Hippocampal formation (tissue), 2 donors: ENCODE measurements around the gene EMC8.

ENCODE experiments used
- DNase-seq, 2 donors: peaks; one replicate each; lab custom pipeline; 2025; lab: John Stamatoyannopoulos, UW

The EMC8 gene

GRCh38 chr16:85783441-85783840 lies 15.9 kb downstream of the EMC8 start:
- no peak for DNase-seq

GRCh38 chr16:85782451-85782850 lies 16.9 kb downstream of the EMC8 start:
- DNase-seq, result no peak

DNA sequence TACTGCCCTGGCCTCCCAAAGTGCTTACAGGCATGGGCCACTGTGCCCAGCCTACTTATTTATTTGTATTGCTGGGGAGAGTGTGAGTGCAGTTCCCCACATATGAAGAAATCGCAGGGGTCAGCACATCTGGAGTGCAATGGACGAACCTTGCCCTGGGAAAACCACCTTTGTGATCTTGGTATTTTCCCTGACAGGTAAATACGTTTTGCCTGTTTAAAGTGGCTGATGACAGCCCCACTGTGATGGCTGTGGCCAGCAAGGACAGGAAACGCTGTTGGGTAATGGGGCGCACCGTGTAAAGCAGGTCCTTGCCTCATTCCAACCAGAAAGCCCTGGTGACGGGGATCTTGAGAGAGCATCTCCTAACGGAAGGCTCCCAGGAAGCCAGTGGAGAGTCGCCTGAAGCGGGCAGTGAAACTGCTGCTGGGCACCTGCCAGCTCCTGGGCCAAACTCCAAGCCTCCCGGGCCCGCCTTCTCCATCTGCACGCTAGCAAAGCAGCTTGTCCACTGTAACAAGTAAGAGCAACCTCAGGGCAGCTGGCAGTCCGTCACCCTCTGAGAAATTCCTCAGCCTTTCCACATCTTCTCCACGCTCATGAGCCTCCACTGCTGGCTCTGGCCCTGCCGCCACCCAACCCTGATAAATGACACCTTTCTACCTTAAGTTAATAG lies 17.5 kb downstream of the EMC8 start:
- peak; percentile 14 to 50 for DNase-seq

GRCh38 chr16:85781156-85781555 lies 18.2 kb downstream of the EMC8 start:
- DNase-seq, result no peak

GRCh38 chr16:85780281-85780680 lies 19.1 kb downstream of the EMC8 start:
- no peak for DNase-seq

- DNase-seq, result no peak
These were observed 20.5 kb downstream of the EMC8 start for GRCh38 chr16:85778873-85779272.

GRCh38 chr16:85777583-85778310 lies 21.6 kb downstream of the EMC8 start:
- no peak for DNase-seq

DNA sequence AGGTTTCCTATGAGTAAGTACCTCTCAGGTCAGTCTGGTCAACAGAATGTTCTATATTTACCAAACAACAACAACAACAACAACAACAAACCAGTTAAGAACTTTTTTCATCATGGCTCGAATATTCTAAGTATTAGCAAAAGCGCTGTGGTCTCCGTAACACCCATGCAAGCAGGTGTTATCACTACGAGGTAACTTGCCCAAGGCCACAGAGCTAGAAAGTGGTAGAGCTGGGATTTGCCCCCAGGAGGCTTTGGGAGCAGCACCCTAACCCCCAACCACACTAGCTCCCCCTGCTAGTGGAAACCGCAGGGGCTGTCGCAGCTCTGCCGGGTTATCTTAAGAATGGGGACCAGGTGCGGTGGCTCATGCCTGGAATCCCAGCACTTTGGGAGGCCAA lies 24.5 kb downstream of the EMC8 start:
- no peak for DNase-seq

- no peak for DNase-seq
These were observed 25.2 kb downstream of the EMC8 start for GRCh38 chr16:85774136-85774535.

DNA sequence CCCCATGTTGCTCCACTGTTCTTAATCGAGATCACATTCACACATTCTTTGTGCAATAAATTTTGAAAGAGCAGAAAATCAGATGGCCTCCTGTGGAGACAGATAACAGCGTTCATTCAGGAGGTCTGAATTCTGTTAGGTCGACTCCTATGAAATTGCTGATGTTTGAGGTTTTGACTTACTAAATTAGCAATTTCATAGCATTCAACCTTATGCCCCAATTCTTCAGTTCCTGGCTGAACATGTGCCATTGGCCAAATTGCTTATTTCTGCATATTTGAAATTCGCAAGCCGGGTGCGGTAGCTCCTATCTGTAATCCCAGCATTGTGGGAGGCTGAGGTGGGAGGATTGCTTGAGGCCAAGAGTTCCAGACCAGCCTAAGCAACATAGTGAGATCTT lies 26.3 kb downstream of the EMC8 start:
- no peak for DNase-seq

- DNase-seq, result no peak
These were observed 28.6 kb downstream of the EMC8 start for GRCh38 chr16:85770741-85771140.

GRCh38 chr16:85768199-85768598 lies 31.1 kb downstream of the EMC8 start:
- DNase-seq, result no peak

DNA sequence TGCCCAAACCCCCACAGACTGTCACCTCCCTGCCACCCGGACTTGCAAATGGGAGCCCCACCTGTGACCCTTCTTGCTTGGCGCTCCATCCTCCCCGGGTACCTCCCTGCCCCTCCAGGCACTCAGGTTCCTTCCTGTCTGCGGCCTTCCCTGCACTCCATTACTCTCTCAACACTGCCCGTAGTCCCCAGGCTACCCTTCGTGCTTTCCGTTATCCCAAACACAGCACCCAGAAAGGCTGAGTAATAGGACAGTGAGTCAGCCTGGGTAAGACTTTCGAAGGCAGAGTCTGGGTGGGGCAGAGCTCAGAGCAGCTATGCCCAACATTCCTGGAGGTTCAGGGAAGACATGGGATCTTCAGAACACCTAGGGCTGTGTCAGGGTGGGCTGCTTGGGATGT lies 31.8 kb downstream of the EMC8 start:
- DNase-seq, result no peak

DNA sequence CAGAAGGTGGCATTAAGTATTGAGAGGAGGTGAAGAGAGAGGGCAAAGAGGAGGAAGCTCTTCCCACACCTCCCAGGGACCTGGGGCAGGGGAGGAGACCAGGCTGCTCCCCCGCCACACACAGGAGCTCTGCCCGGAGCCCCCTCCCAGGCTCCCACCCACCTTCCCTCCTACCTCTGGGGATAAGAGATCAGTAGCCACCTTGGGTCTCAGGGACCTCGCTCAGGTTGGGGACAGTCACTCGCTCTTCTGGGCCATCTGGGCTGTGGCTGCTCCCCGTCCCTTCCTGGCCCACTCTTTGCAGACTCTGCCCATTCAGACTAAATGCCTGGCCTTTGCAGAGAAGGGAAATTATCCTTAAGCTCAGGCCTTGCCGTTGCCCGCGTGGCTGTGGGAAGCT lies 33.6 kb downstream of the EMC8 start:
- DNase-seq, result no peak

DNA sequence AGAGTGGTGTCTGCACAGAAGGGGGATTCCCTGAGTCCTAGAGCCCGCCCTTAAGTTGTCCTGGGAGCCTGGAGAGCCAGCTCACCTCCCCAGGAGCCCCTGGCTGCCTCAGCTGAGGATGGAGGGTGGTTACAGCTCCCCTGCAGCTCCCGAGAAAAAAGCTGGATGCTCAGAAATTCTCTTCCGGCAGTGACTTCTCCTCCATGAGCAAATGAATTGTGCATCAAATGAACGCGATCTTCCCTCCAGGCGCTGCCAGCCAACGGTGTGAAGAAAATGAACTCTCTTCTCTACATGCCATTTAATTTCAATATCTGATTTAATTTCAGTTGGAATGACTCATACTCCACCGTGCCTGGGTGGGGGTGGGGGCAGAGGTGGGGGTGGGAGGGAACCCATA lies 34.1 kb downstream of the EMC8 start:
- DNase-seq, result no peak

- no peak for DNase-seq
These were observed 35.7 kb downstream of the EMC8 start for GRCh38 chr16:85763616-85764015.

GRCh38 chr16:85762970-85763369 lies 36.4 kb downstream of the EMC8 start:
- no peak for DNase-seq

DNA sequence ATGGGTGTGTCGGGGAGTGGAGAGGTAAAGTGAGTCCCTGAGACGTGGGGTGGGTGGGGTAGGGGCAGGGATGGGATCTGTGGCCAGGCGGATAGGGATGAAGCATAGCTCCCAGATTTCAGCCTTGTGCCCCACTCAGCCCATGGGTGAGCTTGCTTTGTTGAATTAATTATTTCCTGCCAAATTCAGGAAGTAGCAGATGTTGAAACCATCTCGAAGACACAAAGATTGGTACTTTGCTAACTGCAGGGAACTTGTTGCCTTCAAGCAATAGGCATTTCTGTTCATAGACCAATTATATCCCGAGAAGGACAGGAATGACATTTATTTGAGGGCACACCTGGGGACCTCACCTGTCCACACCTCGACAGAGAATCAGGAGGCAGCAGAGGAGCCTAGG lies 37.5 kb downstream of the EMC8 start:
- no peak for DNase-seq

GRCh38 chr16:85759631-85760419 lies 39.5 kb downstream of the EMC8 start:
- DNase-seq, result no peak

DNA sequence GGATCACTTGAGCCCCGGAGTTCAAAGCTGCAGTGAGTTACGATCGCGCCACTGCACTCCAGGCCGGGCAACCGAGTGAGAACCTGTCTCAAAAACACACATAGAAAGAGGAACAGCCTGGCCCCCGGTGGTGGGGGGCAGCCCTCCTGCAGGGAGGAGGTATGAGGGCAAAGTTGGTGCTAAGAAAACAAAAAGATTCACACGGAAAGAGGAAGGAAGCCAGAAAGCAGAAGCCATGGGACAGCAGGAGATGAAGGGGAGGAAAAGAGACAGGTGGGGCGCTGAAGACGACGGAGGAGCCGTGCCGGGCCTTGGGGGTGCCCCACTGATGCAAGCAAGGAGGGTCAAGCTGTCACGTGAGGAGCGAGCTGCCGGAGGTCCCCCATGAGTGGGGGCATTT lies 40.2 kb downstream of the EMC8 start:
- DNase-seq, result no peak

DNA sequence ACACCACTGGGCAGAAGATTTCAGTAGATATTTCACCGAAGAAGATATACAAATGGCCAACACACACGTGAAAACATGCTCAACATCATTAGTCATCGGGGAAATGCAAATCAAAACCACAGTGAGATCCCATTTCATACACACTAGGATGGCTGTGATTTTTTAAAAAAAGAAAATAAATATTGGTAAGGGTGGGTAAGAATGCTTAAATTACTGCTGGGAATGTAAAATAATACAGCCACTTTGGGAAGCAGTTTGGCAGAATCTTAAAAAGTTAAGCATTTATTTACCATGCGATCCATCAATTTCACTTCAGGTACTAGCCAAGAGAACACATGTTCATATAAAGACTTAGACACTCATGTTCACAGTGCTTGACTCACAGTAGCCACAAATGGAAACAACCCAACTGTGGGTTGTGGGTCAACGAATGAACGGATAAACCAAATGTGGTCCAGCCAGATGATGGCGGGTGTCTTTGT lies 42.0 kb downstream of the EMC8 start:
- DNase-seq, result no peak

DNA sequence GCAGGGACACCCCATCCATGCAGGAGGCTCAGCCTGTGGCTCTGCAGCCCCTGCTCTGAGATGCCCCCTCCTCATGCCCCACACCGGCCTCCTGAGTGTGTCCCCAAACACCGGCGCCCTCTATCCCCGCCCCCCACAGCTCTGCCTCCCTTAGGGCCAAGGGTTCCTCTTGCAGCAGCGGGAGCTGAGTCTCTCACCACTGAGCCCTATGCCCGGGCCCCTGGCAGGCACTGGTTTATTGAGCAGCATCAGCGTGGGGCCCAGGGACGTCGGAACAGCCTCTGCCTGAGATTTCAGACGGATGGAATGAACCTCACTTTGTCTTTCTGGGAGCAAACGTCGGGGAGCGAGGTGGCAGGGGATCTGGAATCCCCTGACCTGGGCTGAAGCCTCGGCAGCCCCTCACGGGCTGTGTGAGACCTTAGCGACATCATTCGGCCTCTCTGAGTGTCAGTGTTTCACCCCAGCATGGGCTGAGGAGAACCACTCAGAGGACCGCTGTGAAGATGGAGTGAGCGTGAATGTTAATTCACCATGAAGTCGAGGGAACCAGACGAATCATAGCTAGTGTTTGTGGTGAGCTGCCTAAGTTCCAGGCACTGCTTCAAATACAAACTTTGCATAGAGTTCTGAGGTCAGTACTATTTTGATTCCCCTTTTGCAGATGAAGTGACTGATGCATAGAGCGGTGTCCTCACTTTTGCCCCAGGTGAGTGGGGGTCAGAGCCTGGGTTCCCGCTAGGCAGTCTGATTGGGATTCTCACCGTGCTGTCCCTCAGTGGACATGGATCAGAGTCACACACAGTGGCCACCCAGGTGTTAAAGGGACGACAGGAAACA lies 43.2 kb downstream of the EMC8 start:
- DNase-seq, result no peak
